Measurements from ENCODE around the gene CPSF2.

GRCh38 chr14:92173668-92174067 is 51.9 kb downstream of the CPSF2 start:
- TF ChIP-seq POLR2AphosphoS5 (IDR thresholded peaks at IDR 0.05) (no peak), CTCF (IDR thresholded peaks at IDR 0.05) (no peak), EP300 (IDR thresholded peaks at IDR 0.05) (no peak)
